Spleen (tissue), 7 donors: ENCODE results near the gene CD180.

Experiments
- CTCF ChIP-seq, 11 experiments: fragments of 200-600 bp in 7 of 11; fragments of 450-650 bp in 4 of 11; sonication (generic) in 4 of 11; IDR thresholded peaks in 8 of 11; conservative IDR thresholded peaks in 3 of 11; 1 replicate in 7 of 11; 2 replicates in 4 of 11; pipeline versions ENCODE4 v1.4.0 to v1.8.0; 2016 to 2021; ENCODE audit warnings: antibody characterized with exemption in 11 of 11, inconsistent platforms in 4 of 11, mild to moderate bottlenecking in 1 of 11
- POLR2AphosphoS5 ChIP-seq, 3 donors: sonication (generic); formaldehyde crosslinking; IDR thresholded peaks; one replicate each; pipeline ENCODE4 v1.5.1; 2017; ENCODE audit warnings: antibody characterized with exemption in 3 of 3
- donor health status: DM: no; HTN: no; CAD: no; lungs with moderate emphysema.
- donor health status: DM: no; HTN: no; CAD: no.
- donor health status: DM: no; HTN: no; CAD: no.

DNA sequence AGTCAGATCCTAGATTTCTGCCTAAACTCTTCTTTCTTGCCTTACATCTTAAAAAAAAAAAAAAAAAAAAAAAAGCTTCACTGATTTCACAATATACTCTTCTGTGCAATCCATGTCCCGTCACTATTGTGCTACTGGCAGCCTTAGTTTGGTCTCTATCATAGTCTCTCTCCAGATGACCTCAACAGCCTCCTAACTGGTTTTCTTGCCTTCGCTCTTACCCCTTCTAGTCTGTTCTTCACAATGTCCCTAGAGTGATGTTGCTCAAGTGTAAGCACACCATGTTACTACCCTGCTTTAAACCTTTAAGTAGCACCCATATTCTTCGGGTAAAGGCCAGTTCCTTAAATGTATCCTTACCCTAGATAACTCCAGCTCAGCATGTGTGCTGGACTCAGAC lies 25.8 kb downstream of the CD180 start:
- TF ChIP-seq POLR2AphosphoS5 (IDR thresholded peaks at IDR 0.05) (no peak), CTCF (IDR thresholded peaks at IDR 0.05 in 8 of 11, conservative IDR thresholded peaks at IDR 0.05 in 3 of 11) (no peak)
